GM18499 (cell line): Measurements from ENCODE around the gene SORCS2.

Experiments used
- ATAC-seq: cut with Tn5 transposase; IDR thresholded peaks from one replicate; pipeline ENCODE4 v1.9.1; 2021; ENCODE audit warnings: moderate number of reproducible peaks; ENCODE audit not compliant: insufficient read depth, unreplicated experiment

SORCS2 gene

DNA sequence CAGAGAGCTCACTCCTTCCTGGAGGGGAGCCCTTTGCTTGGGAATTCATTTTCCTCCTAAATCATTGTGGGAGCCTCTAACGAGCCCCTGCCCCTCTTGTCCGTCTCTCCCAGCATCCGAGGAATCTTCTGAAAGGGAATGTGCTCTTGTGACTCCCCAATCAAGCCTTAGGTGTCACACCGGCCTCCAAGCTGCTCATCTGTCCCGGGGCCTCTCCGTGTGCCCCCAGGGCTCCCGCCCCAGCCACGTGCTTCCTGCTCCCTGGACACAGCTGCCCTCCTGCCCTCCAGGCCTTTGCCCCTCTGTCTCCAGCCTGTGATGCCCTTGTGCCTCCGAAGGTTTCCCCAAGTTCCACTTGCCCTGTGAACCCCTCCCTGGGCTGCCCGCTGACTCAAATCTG, 507.5 kb downstream of the SORCS2 start:
- ATAC-seq = no peak

DNA sequence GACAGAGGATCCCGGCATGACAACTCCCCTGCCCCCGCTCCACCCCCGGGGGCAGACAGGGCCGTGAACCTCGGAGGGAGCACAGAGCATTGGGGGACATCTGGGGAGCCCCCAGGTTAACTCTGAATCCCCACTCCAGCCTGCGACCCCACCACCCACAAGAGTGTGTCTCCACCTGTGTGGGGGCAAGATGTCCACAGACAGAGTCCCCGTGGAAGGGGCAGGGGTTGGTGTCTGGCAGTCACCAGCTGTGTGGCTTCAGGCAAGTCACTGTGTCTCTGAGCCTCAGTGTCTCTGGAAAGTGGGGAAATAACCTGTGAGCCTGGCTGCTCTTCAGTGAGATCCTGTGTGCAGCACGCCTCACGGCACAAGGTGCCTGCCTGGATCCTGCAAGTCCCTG, 508.3 kb downstream of the SORCS2 start:
- no peak for ATAC-seq

DNA sequence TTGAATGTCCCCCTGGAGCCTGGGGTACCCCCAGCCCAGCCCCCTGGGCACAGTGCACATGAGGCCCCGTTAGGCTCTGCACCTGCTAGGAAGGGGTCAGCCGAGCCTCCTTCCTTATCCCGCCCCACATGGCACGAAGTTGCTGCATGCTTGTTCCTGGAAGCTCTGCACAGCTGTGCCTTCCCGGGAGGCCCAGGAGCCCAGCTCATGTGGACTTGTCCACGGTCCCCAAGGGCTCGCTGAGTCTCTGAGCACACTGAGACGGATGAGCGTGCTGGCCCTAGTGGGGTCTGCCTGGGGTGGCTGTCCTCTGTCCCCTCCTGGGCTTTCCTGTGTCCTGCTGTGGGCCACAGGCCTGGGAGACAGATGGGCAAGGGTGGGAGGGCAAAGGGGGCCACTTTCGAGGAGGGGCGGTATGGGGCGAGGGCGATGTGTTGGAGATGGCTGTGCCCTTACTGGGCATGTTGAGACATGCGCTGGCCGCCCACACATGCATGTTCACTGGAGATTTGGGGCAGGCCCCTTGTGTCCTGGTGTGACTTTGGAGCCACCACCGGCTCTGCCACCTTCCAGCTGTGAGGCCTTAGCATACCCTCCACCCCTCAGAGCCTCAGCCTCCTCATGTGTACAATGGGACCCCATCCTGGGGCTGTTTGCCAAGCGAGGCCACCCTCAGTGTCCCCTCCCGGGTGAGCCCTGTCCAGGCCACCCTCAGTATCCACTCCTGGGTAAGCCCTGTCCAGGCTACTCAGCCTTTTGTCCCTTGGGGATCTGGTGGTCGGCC, 509.7 kb downstream of the SORCS2 start:
- no peak for ATAC-seq

DNA sequence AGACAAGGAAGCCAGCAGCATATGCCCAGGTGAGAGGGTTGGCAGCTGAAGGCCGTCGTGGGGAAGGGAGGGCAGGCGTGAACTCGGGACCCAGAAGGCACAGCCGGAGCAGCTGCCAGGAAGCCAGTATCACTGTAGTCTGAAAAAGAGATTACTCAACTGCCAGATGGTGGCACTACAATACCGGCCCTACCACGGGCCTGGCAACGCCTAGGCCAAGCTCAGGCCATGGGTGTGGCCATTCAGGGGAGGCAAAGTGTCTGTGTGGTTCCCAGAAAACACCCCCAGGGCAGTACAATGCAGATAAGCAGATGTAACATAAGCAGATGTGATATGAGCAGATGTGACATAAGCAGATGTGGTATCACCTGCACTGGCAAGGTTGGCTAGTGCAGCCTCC, 511.4 kb downstream of the SORCS2 start:
- ATAC-seq = no peak

DNA sequence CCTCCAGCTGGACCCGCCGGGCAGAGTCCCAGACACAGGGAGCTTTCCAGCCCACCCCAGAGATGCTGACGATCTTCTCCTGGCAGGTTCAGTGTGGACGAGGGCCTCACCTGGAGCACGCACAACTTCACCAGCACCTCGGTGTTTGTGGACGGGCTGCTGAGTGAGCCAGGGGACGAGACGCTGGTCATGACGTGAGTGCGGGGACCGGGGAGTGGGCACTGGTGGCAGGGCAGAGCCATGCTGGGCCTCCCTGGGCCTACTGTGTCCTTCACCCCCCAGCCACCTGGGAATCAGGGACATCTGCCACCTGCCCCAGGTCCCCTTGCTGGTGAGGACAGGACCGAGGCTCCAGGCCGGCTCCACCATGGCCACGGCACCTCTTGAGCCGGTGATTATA, 511.8 kb downstream of the SORCS2 start:
- ATAC-seq = no peak

DNA sequence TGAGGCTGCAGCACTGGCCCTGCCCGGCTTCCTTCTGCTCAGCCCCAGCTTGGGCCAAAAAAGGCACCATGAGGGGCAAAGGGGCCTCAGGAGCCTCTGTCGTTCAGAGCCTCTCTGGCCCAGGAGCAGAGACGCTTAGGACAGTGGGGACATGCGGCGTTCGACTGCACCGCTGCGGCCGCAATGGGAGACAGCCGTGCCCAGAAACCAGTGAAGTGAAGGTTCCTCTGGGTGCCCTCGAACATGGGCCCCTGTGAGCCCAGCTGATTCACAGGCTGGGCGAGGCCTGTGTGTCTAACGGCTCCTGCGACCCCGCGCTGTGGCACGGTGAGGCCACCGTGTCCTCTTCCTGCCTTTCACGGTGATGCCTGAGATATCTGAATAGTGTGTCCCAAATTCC, 512.3 kb downstream of the SORCS2 start:
- no peak for ATAC-seq

DNA sequence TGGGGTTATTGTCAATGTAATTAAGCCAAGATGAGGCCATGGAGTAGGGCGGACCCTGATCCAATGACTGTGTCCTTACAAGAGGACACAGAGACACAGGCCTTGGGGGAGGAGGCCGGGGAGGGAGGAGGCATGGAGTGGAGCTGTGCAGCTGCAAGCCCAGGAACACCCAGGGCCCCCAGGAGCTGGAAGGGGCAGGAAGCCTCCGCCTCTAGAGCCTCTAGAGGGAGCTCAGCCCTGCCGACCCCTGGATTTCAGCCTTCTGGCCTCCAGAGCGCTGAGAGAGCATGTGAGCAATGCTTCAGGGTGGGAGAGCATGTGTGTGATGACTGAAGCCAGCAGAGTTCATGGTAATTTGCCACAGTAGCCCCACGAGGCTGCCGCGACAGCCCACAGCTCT, 512.7 kb downstream of the SORCS2 start:
- no peak for ATAC-seq

DNA sequence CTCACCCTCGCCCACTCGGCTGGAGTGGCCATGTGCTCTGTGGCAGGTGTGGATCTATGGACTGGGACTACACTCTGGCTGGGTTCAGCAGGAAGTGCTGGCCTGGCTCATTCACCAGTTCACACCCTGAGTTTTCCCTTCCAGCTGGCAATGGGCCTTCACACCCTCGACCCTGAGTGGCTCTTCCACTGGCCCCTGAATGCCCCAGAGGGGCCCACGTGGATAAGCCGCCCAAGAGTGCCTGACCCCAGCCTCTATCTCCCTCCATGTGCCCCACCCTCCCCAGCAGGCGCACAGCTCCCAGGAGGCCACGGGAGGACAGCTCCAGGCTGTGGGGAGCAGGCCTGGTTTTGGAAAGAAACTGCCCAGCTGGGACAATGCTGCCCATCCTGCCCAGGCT, 513.3 kb downstream of the SORCS2 start:
- ATAC-seq = no peak

DNA sequence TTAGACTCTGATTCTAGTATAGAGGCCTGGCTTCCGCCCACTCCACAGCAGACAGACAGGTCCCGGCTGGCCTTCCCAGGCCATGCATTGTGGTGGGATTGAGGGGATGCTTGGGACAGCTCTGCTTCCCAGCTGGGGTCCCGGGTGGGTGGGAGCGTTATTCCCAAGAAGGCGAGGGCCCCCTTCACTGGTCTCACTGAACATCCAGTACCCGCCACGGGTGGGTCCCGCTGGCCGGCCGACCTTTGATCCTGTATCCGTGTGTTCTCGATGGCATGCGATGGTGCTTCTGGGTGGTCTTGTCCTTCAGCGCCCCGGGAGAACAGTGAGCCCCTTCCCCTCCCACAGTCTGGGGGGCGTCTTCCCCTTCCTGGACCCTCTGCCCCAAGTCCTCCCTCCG, 515.9 kb downstream of the SORCS2 start:
- no peak for ATAC-seq

DNA sequence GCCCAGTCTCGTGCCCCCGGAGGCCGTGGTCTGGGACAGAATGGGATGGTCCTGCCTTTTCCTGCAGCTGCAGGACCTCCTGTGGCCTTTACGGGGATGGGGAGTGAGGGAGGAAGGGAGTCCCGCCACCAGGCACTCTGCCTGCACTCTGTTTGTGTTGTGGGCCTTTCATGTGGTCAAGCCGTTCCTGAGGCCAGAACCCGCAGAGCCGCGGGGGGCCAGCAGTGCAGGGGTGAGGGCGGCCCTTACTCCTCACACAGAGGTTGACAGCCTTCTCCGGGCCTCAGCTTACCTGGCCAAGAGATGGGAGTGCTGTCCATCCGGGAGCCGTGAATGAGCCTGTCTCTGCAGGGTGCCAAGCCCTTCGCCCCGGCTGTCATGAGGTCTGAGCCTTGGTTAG, 516.6 kb downstream of the SORCS2 start:
- ATAC-seq = no peak

DNA sequence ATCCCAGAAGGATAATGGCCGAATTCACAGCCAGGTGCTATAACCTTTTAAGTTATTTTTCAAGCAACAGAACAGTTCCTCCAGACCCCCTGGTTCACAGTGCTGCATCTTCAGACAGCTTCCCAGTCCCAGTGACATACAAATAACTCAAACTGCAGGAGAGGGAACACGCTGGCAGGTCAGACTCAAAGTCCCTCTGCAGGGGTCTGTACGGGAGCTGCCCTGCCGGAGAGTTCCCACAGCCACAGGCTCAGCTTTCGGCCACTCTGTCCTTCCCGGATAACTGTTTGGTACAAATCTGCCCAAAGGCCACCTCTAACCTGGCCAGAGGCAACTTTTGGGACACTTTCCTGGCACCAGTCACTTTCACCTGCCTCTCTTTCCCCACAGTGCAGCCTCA, 517.1 kb downstream of the SORCS2 start:
- ATAC-seq = no peak

DNA sequence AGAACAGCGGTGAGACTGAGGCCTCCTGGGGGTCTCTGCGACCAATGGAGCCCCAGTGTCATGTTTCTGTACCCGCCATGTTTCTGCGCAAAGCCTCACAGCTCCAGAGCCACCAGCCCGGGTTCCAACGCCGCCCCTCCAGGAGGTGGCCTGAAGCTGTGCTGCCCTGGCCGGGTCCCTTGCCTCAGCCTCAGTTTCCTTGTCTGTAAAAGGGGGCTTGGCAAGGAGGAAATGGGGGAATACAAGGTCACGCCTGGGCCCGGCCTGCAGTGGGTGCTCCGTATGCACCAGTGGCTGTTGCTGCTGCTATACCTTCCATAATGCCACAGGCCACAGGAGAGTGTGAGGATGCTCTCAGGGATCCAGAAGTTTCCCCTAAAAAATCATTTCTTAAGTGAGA, 517.8 kb downstream of the SORCS2 start:
- no peak for ATAC-seq

DNA sequence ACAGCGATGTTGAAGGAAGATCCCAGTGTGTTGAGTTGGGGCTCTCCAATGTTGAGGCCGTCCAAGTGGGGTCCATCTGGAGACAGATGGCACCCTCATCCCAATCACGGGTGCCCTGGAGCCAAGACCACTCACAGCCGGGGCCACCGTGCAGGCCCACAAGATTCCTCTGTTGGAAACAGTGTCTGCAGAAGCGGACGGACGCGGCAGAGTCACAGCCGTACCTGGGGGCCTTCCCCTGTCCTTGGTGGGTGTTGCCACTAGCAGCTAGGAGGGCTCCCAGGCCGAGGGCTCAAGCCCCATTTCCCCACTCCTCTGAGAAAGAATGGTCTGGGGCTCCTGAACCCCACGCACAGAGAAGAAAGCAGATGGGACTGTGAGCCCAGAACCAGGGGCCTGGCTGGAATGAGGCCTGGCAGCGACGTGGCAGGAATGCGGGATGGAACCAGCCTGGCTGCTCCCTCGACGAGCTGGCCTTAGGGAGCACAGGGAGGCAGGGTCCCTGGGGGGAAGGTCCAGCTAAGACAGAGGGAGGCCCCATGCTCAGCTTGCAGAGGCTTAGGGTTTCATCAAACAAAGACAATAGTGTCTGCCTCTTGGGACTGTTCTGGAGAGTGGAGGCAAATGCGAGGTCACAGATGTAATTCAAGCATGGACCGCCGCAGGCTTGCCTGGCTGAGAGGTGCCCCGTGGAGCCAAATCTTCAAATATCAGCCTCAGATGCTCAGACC, 518.4 kb downstream of the SORCS2 start:
- ATAC-seq = no peak

DNA sequence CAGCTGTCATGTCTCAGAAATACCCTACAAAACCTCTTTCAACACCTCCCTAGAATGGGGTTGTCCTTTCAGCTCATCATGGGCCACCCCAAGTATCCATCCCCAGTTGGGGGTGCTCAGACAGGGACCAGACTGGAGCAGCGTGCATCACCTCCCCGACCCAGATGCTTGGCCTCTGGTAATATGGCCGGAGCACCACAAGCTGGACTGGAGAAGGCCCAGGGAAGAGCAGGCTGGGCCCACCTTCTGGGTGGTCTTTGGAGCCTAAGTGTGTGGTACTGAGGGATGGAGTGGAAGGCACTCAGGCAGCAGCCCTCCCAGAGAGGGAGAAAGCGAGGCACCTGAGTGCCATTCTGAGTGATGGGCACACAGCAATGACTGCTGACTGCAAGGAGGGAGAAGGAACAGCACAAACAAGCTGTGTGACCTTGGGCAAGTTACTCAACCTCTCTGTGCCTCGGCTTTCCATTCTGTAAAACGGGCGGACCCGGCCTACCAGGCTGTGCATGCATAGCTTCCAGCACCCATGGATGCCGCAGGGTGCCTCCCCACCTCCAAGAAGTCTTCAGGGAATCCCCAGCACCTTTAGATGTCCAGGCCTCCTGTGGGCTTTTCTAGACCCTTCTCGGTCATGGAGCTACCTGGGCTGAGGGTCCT, 519.1 kb downstream of the SORCS2 start:
- ATAC-seq = no peak

DNA sequence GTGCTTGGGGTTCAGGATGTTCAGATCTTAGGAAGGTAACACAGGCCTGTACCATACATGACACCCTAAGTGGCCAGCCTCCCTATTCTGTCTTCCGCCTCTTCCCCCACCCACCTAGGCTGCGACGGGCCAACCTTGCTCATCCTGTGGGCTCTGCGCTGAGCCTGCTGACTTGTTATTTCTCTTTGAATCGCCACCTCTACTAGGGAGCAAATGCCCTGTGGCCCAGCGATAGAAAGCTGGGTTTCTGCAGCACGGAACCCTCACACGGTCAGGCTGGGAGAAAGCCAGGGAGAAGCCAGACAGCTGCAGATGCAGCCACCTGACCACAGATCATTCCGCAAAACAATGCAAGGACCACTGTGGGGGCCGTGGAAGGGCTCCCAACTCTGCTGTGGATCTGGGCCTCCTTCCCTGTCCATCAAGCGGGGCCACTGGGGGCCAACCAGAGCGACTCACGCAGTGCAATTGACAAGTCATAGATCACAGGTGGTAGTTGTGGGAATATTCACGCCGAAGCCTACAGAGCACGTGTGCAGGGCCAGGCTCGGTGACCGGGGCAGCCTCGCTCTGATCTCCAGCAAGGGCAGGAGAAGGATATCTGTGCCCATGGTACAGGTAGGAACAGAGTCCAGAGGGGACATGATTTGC, 519.8 kb downstream of the SORCS2 start:
- ATAC-seq = no peak

DNA sequence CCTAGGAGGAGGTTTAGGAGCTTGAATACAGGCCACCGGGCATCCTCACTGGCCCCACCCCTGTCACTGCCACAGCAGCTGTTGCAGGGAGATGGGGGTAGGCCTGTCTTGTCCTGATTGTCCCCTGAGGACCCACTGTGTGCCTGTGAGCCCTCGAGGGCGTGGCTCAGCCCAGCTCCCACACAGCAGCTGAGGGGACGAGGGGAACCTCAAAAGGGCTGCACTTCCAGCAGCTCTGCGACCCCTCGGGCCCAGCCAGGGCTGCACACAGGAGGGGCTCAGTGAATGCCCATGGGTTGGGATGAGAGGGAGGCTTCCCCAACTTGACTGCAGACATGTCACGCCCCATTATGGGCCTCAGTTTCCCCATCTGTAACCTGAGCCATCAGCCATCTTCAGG, 521.4 kb downstream of the SORCS2 start:
- ATAC-seq = no peak

DNA sequence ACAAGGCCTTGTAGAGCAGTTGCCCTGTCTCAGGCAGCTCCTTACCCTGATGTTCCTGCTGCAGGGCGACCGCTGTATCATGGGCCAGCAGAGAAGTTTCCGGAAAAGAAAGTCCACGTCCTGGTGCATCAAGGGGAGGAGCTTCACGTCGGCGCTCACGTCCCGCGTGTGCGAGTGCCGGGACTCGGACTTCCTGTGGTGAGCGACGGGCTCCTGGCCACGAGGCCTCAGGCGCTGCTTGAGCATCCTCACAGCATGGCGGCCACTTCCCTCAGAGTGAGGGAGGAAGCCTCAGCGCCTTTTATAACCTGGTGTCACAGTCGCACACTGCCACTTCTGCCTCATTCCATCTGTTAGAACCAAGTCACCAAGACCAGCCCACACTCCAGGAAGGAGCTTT, 521.8 kb downstream of the SORCS2 start:
- ATAC-seq = no peak

DNA sequence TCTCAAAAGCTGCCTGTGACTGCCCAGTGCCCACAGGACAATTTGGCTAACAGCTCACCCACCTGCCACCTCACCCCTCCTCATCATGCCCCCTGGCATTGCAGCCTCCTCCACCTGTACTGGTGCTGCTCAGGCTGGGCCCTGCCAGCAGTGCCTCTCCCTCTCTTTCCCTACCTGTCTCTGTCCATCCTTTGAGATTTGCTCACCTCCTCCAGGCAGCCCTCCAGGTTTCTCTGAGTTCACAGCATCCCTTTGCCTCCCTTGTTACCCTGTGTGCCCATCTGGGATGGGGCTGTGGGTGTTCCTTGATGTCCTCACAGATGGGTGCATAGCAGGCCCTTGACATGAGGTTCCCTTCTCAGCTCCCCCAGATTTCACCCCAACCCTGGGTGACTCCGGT, 522.4 kb downstream of the SORCS2 start:
- ATAC-seq = no peak

DNA sequence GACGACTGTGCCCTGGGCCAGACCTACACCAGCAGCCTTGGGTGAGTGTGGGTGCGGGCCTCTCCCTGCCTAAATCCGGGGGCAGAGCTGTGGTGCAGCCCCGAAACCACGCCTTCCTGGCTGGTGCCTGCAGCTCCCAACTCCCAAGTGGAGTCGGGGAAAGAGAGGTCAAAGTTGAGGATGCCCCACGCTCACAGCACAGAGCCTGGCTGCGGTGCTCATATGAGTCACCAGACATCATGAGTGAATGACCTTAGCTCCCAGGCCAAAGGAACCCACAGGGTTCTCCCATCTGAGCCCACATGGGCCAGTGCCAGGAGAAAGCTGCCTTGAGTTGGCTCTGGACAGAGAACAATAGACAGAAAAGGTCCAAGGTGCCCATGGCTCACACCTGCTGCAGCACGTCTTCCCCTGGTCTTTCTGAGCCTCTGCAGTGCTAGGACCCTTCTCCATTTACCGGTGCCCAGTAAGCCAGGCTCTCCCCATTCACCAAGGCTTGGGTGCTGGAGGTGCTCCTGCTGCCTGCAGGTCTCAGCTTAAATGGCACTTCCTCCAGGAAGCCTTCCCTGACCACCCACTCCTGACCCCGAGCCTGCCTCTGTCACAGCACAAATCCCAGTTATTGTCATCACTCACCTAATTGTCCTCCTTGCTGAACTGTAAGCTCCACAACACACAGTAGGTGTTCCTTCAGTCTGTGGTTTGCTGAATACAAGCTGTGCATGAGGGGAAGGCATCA, 523.1 kb downstream of the SORCS2 start:
- ATAC-seq = no peak

DNA sequence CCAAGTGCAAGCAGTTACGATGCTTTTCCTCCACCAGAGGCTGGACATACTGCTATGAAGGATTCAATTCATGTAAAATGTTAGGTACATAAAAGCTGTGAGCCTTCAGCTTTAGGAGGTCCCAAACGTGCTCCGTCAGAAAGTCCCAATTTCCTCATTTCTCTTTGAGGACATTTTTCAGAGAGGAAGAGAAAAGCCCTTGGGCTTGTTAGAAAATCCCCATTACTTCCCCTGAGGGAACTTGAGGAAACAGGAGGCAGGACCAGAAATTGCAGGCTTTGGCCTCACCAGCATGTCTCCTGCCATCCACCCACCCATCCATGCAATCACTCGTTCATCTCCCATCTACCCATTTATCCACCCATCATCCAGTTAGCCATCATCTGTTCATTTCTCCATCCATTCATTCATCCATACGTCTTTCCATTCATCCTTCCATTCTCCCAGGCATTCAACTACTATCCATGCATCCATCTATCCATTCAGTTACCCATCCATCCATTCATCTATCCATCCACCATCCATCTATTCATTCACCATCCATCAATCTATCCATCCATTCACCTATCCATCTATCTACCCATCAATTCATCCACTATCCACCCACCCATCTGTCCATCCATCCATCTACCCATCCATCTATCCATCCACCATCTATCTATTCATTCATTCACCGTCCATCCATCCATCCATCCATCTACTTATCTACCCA, 523.8 kb downstream of the SORCS2 start:
- ATAC-seq = no peak
